PC-3 (cell line): ENCODE data around the gene TENT5C. TPM values are rescaled to one million over a fixed set of nuclear protein-coding genes. Genes with fewer than 3 reads are reported as not detected.

ENCODE experiments used
- ATAC-seq: fragments of 200-7000 bp; cut with Tn5 transposase; 2 replicates; pipeline ENCODE4 v1.9.1; 2020; ENCODE audit warnings: mild to moderate bottlenecking, moderate library complexity
- BruUV-seq: library from RNA; stranded (reverse); fragments of 400-500 nt; replicated peaks from 2 replicates; lab custom pipeline; 2021; lab: Mats Ljungman, UMichigan
- CTCF ChIA-PET: fragments of 300-600 bp; sonication (Branson Sonifier 250); formaldehyde crosslinking; loops from one replicate; lab custom pipeline; 2022; ENCODE audit warnings: antibody characterized with exemption; lab: Charles Lee
- POLR2A ChIA-PET: fragments of 300-600 bp; sonication (Branson Sonifier 250); formaldehyde crosslinking; loops from one replicate; lab custom pipeline; 2022; ENCODE audit warnings: antibody characterized with exemption; ENCODE audit not compliant: unreplicated experiment; lab: Charles Lee
- DNase-seq: peaks from one replicate; pipeline ENCODE4 v3.0.0-alpha.2; 2015
- H2AFZ ChIP-seq: fragments of 300-600 bp; sonication (generic); 2 replicates; pipeline ENCODE4 v1.6.0; 2016; ENCODE audit warnings: antibody characterized with exemption, low read length
- H3F3A ChIP-seq: fragments of 300-600 bp; sonication (generic); one replicate; pipeline ENCODE4 v1.6.0; 2017; ENCODE audit warnings: antibody characterized with exemption, low read length, control low read depth, mild to moderate bottlenecking; ENCODE audit not compliant: unreplicated experiment
- H3K27ac ChIP-seq: fragments of 300-600 bp; sonication (generic); 2 replicates; pipeline ENCODE4 v1.5.1; 2016; ENCODE audit warnings: mild to moderate bottlenecking, low read length
- H3K27me3 ChIP-seq: fragments of 300-600 bp; sonication (generic); 2 replicates; pipeline ENCODE4 v1.6.1; 2016; ENCODE audit warnings: low read length, mixed read lengths
- H3K36me3 ChIP-seq: fragments of 300-600 bp; sonication (generic); 2 replicates; pipeline ENCODE4 v1.6.1; 2016; ENCODE audit warnings: low read depth, mixed run types, low read length, mixed read lengths
- H3K4me1 ChIP-seq: fragments of 300-600 bp; sonication (generic); 2 replicates; pipeline ENCODE4 v1.5.1; 2016; ENCODE audit warnings: low read length; ENCODE audit not compliant: insufficient read depth
- H3K4me2 ChIP-seq: fragments of 300-600 bp; sonication (generic); 2 replicates; pipeline ENCODE4 v1.6.0; 2016; ENCODE audit warnings: low read length
- H3K4me3 ChIP-seq: fragments of 300-600 bp; sonication (generic); 2 replicates; pipeline ENCODE4 v1.5.1; 2016; ENCODE audit warnings: mild to moderate bottlenecking, low read length, mixed read lengths
- H3K79me2 ChIP-seq: fragments of 300-600 bp; sonication (generic); 2 replicates; pipeline ENCODE4 v1.6.1; 2017; ENCODE audit warnings: low read length, mixed read lengths
- H3K9ac ChIP-seq: fragments of 300-600 bp; sonication (generic); 2 replicates; pipeline ENCODE4 v1.6.0; 2016; ENCODE audit warnings: mild to moderate bottlenecking, low read length
- H3K9me2 ChIP-seq: fragments of 300-600 bp; sonication (generic); replicated peaks from 2 replicates; pipeline ENCODE4 v1.6.1; 2016; ENCODE audit warnings: mixed run types, low read length, mixed read lengths
- H3K9me3 ChIP-seq: fragments of 300-600 bp; sonication (generic); 2 replicates; pipeline ENCODE4 v1.6.1; 2016; ENCODE audit warnings: low read length, mixed read lengths
- H4K20me1 ChIP-seq: fragments of 300-600 bp; sonication (generic); 2 replicates; pipeline ENCODE4 v1.6.1; 2016; ENCODE audit warnings: low read length, mixed read lengths
- EZH2 ChIP-seq: fragments of 300-600 bp; sonication (generic); IDR thresholded peaks from one replicate; pipeline ENCODE4 v1.6.1; 2017; ENCODE audit warnings: antibody characterized with exemption, mild to moderate bottlenecking, low read length; ENCODE audit not compliant: unreplicated experiment
- EZH2phosphoT487 ChIP-seq: fragments of 300-600 bp; sonication (generic); IDR thresholded peaks from 2 replicates; pipeline ENCODE4 v1.6.1; 2018; ENCODE audit warnings: mild to moderate bottlenecking, antibody characterized with exemption, low read length, borderline replicate concordance
- intact Hi-C: fragments of 100-400 bp; cut with micrococcal nuclease; formaldehyde crosslinking; loops from 2 replicates; pipeline ENCODE4 v1.9.0; 2023
- total RNA-seq: library from RNA; depleted of rRNA; stranded (reverse); fragments of >200 nt; gene quantifications from 2 replicates; pipeline ENCODE4 v1.2.3, GENCODE V29; 2014
- TF ChIP-seq, protein P1 (sequence below): fragments of 300-600 bp; sonication (generic); conservative IDR thresholded peaks from 2 replicates; pipeline ENCODE4 v1.5.1; 2017; ENCODE audit warnings: antibody characterized with exemption, low read depth, mild to moderate bottlenecking, low read length

The TENT5C gene
- total RNA-seq, 1 experiment from 2014 or later, result 2.4 TPM

- no peak overlapping the region for H3K27ac ChIP-seq
These were observed 7.4 kb upstream of the TENT5C start for GRCh38 chr1:117598489-117598888.

GRCh38 chr1:117599286-117600221 is 6.3 kb upstream of the TENT5C start:
- intact Hi-C loops, result loop anchor here (10.0 kb wide), 2 partner anchors 235 to 325 kb away; partner anchors contain the start of genes GDAP2, MAN1A2 and WDR3
- Histone ChIP-seq H3K27me3 (no peaks in the 10 kb centered on the region), H4K20me1 (no peaks in the 10 kb centered on the region), H3K4me2 (no peak overlapping the region), H2AFZ (no peak overlapping the region), H3K9me3 (no peaks in the 10 kb centered on the region), H3K79me2 (no peaks in the 10 kb centered on the region), H3K4me3 (no peak overlapping the region), H3K36me3 (no peaks in the 10 kb centered on the region), H3K4me1 (no peaks in the 10 kb centered on the region), H3K9ac (no peak overlapping the region), H3F3A (no peaks in the 10 kb centered on the region), H3K27ac (no peak overlapping the region), H3K9me2 (no peaks in the 10 kb centered on the region)
- POLR2A ChIA-PET, result no interaction called here
- no peak for TF ChIP-seq EZH2phosphoT487
- TF ChIP-seq EZH2, result no peak
- TF ChIP-seq, protein P1, sequence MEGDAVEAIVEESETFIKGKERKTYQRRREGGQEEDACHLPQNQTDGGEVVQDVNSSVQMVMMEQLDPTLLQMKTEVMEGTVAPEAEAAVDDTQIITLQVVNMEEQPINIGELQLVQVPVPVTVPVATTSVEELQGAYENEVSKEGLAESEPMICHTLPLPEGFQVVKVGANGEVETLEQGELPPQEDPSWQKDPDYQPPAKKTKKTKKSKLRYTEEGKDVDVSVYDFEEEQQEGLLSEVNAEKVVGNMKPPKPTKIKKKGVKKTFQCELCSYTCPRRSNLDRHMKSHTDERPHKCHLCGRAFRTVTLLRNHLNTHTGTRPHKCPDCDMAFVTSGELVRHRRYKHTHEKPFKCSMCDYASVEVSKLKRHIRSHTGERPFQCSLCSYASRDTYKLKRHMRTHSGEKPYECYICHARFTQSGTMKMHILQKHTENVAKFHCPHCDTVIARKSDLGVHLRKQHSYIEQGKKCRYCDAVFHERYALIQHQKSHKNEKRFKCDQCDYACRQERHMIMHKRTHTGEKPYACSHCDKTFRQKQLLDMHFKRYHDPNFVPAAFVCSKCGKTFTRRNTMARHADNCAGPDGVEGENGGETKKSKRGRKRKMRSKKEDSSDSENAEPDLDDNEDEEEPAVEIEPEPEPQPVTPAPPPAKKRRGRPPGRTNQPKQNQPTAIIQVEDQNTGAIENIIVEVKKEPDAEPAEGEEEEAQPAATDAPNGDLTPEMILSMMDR, result no peak
- no TSS peak for BruUV-seq
- CTCF ChIA-PET, result no interaction called here
- DNase-seq (no peak), ATAC-seq (no peak)

More at GRCh38 chr1:117598489-117598888, 7.4 kb upstream of the TENT5C start:
- ATAC-seq (no peak), DNase-seq (no peak)
- H3K9me3 ChIP-seq, result no peaks in the 10 kb centered on the region
- H3K79me2 ChIP-seq, result no peaks in the 10 kb centered on the region
- H3K4me2 ChIP-seq, result no peak overlapping the region
- no peaks in the 10 kb centered on the region for H3F3A ChIP-seq
- H3K4me1 ChIP-seq, result no peaks in the 10 kb centered on the region
- no peak overlapping the region for H3K9ac ChIP-seq
- H3K36me3 ChIP-seq, result no peaks in the 10 kb centered on the region
- no peak overlapping the region for H3K4me3 ChIP-seq
- ChIA-PET POLR2A (no interaction called here), CTCF (no interaction called here)
- H4K20me1 ChIP-seq, result no peaks in the 10 kb centered on the region
- H3K27me3 ChIP-seq, result no peaks in the 10 kb centered on the region
- H3K9me2 ChIP-seq, result no peaks in the 10 kb centered on the region
- BruUV-seq, result no TSS peak
- intact Hi-C loops, result no loop called here
- H2AFZ ChIP-seq, result no peak overlapping the region
- TF ChIP-seq, protein P1, result no peak
- TF ChIP-seq EZH2phosphoT487 (no peak), EZH2 (no peak)
